Right lobe of liver (tissue), 4 donors: ENCODE data around the gene NCKAP5.

ENCODE experiments used
- POLR2A ChIP-seq: fragments of 450-650 bp; IDR thresholded peaks from one replicate; pipeline ENCODE4 v1.6.1; 2017; ENCODE audit warnings: antibody characterized with exemption, mild to moderate bottlenecking
- TF ChIP-seq, protein P1 (sequence below), 4 donors: fragments of 200-600 bp in 3 of 4; fragments of 450-650 bp in 1 of 4; IDR thresholded peaks; one replicate each; pipeline versions ENCODE4 v1.5.1 to v1.8.0; 2016 to 2022; ENCODE audit warnings: antibody characterized with exemption in 4 of 4, mild to moderate bottlenecking in 2 of 4
- donor health status: DM: no; HTN: no; CAD: no.
- donor health status: DM: no; HTN: no; CAD: no.
- donor health status: DM: no; HTN: yes; CAD: no.

- TF ChIP-seq, protein P1, sequence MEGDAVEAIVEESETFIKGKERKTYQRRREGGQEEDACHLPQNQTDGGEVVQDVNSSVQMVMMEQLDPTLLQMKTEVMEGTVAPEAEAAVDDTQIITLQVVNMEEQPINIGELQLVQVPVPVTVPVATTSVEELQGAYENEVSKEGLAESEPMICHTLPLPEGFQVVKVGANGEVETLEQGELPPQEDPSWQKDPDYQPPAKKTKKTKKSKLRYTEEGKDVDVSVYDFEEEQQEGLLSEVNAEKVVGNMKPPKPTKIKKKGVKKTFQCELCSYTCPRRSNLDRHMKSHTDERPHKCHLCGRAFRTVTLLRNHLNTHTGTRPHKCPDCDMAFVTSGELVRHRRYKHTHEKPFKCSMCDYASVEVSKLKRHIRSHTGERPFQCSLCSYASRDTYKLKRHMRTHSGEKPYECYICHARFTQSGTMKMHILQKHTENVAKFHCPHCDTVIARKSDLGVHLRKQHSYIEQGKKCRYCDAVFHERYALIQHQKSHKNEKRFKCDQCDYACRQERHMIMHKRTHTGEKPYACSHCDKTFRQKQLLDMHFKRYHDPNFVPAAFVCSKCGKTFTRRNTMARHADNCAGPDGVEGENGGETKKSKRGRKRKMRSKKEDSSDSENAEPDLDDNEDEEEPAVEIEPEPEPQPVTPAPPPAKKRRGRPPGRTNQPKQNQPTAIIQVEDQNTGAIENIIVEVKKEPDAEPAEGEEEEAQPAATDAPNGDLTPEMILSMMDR (IDR thresholded peaks at IDR 0.05) = no peak
- no peak for TF ChIP-seq POLR2A
These were observed 337.0 kb downstream of the NCKAP5 start for GRCh38 chr2:133231264-133231663.
